Gastrocnemius medialis (tissue), 4 donors: ENCODE results near the gene ZNF646. TPM values are rescaled to one million over a fixed set of nuclear protein-coding genes. Genes with fewer than 3 reads are reported as not detected.

Experiments used
- ATAC-seq, 2 donors: fragments of 150-250 bp; one replicate each; pipeline ENCODE4 v1.9.1; 2016
- DNase-seq, 2 donors: peaks; one replicate each; pipeline ENCODE4 v3.0.0-alpha.2; 2019
- H3K27ac ChIP-seq, 4 donors: fragments of 200-600 bp; sonication (generic); 1 replicate in 1 of 4; 2 replicates in 3 of 4; pipeline ENCODE4 v1.5.1; 2016 to 2018; ENCODE audit warnings: mild to moderate bottlenecking in 2 of 4, moderate library complexity in 1 of 4
- H3K27me3 ChIP-seq, 3 donors: fragments of 200-600 bp; sonication (generic) in 2 of 3; 1 replicate in 1 of 3; 2 replicates in 2 of 3; pipeline versions ENCODE4 v1.5.1 to v1.6.0; 2016 to 2019; ENCODE audit warnings: mild to moderate bottlenecking in 1 of 3, moderate library complexity in 1 of 3
- H3K36me3 ChIP-seq, 2 donors: fragments of 200-600 bp; sonication (generic) in 1 of 2; one replicate each; pipeline ENCODE4 v1.5.1; 2017 to 2018
- H3K4me1 ChIP-seq, 2 donors: fragments of 200-600 bp; sonication (generic) in 1 of 2; one replicate each; pipeline ENCODE4 v1.5.1; 2016 to 2017; ENCODE audit warnings: mild to moderate bottlenecking in 2 of 2
- H3K4me3 ChIP-seq, 4 donors: fragments of 200-600 bp; sonication (generic) in 3 of 4; 1 replicate in 1 of 4; 2 replicates in 3 of 4; pipeline ENCODE4 v1.5.1; 2016 to 2019; ENCODE audit warnings: mild to moderate bottlenecking in 2 of 4
- H3K9me3 ChIP-seq, 3 donors: fragments of 200-600 bp; sonication (generic) in 2 of 3; 1 replicate in 1 of 3; 2 replicates in 2 of 3; pipeline ENCODE4 v1.5.1; 2016 to 2019
- CTCF ChIP-seq, 5 experiments: fragments of 450-650 bp in 3 of 5; fragments of 200-600 bp in 2 of 5; sonication (generic) in 2 of 5; IDR thresholded peaks in 4 of 5; conservative IDR thresholded peaks in 1 of 5; 1 replicate in 4 of 5; 2 replicates in 1 of 5; pipeline ENCODE4 v1.5.1; 2016 to 2019; ENCODE audit warnings: antibody characterized with exemption in 5 of 5, mild to moderate bottlenecking in 3 of 5, moderate library complexity in 3 of 5
- POLR2A ChIP-seq, 2 donors: fragments of 450-650 bp; IDR thresholded peaks; one replicate each; pipeline ENCODE4 v1.6.1; 2017; ENCODE audit warnings: antibody characterized with exemption in 2 of 2, mild to moderate bottlenecking in 2 of 2, moderate library complexity in 2 of 2
- in situ Hi-C, 4 donors: fragments of 200-750 bp; cut with MboI; loops; one replicate each; pipeline versions ENCODE4 v1.15.0 to v1.8.0; 2017; ENCODE audit warnings: low sequenced_read_pairs in 4 of 4
- intact Hi-C: fragments of 100-400 bp; cut with DNase I; formaldehyde crosslinking; loops from one replicate; pipeline ENCODE4 v1.15.1; 2023; ENCODE audit warnings: low total_unique reads
- total RNA-seq, 4 donors: library from RNA; depleted of rRNA; stranded (reverse); fragments of >200 nt; gene quantifications; one replicate each; pipeline versions ENCODE4 v1.1.0 to v1.2.3, GENCODE V29; 2016

Gene ZNF646
- total RNA-seq, 4 donors from 2014 or later, result 11.7 to 33.2 (median 21.5) TPM

GRCh38 chr16:31038993-31039392 lies 35.2 kb upstream of the ZNF646 start:
- H3K4me3 ChIP-seq, result no peak overlapping the region
- ATAC-seq, result no peak
- TF ChIP-seq CTCF (IDR thresholded peaks at IDR 0.05 in 4 of 5, conservative IDR thresholded peaks at IDR 0.05 in 1 of 5) (no peak), POLR2A (IDR thresholded peaks at IDR 0.05) (no peak)
- no peak overlapping the region for H3K27ac ChIP-seq
- intact Hi-C loops (no loop called here), in situ Hi-C loops (no loop called here)
- H3K4me1 ChIP-seq, result peaks cover 8 to 11% of the 10 kb centered on the region in 2 donors
- no peaks in the 10 kb centered on the region for H3K9me3 ChIP-seq
- peaks cover 0 to 87% of the 10 kb centered on the region in 2 donors for H3K36me3 ChIP-seq
- no peak for DNase-seq
- no peaks in the 10 kb centered on the region for H3K27me3 ChIP-seq

DNA sequence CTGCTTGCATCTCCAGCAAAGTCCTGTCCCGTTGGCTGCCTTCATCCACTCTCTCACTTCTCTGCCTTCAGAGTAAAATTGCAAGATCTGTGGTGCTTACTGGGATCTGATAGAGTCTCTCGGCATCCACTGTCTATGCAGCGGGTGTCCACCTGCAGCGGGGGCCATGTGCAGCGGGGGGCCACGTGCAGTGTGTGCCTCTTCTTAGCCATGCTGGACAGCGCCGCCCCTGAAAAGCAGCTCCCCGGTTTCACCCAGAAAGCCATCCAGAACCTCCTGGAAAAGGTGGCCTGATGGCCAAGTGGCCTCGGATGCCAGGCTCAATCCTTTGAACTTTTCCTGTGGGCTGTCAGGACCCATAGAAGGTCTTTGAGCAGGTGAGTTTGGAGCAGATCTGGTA lies 31.4 kb upstream of the ZNF646 start:
- in situ Hi-C loops (no loop called here), intact Hi-C loops (no loop called here)
- DNase-seq, result no peak
- Histone ChIP-seq H3K36me3 (peaks cover 0 to 55% of the 10 kb centered on the region in 2 donors), H3K9me3 (no peaks in the 10 kb centered on the region), H3K27ac (no peak overlapping the region), H3K4me1 (no peaks in the 10 kb centered on the region), H3K27me3 (no peaks in the 10 kb centered on the region), H3K4me3 (no peak overlapping the region)
- no peak for ATAC-seq
- TF ChIP-seq CTCF (IDR thresholded peaks at IDR 0.05 in 4 of 5, conservative IDR thresholded peaks at IDR 0.05 in 1 of 5) (no peak), POLR2A (IDR thresholded peaks at IDR 0.05) (no peak)

- no peak overlapping the region for H3K4me3 ChIP-seq
- H3K4me1 ChIP-seq, result no peaks in the 10 kb centered on the region
- in situ Hi-C loops (no loop called here), intact Hi-C loops (no loop called here)
- TF ChIP-seq CTCF (IDR thresholded peaks at IDR 0.05 in 4 of 5, conservative IDR thresholded peaks at IDR 0.05 in 1 of 5) (no peak), POLR2A (IDR thresholded peaks at IDR 0.05) (no peak)
- H3K27me3 ChIP-seq, result no peaks in the 10 kb centered on the region
- H3K9me3 ChIP-seq, result no peaks in the 10 kb centered on the region
- ATAC-seq (no peak), DNase-seq (no peak)
- peaks cover 0 to 50% of the 10 kb centered on the region in 2 donors for H3K36me3 ChIP-seq
- H3K27ac ChIP-seq, result no peak overlapping the region
Observed at GRCh38 chr16:31043352-31043751, 30.9 kb upstream of the ZNF646 start.

GRCh38 chr16:31043898-31044481 lies 30.2 kb upstream of the ZNF646 start:
- TF ChIP-seq POLR2A (IDR thresholded peaks at IDR 0.05), result no peak
- no peak for TF ChIP-seq CTCF (IDR thresholded peaks at IDR 0.05 in 4 of 5, conservative IDR thresholded peaks at IDR 0.05 in 1 of 5)
- intact Hi-C loops, result no loop called here
- ATAC-seq, result no peak
- DNase-seq, result no peak
- H3K27me3 ChIP-seq, result no peaks in the 10 kb centered on the region
- no peaks in the 10 kb centered on the region for H3K9me3 ChIP-seq
- no peak overlapping the region for H3K4me3 ChIP-seq
- in situ Hi-C loops, result no loop called here
- no peaks in the 10 kb centered on the region for H3K4me1 ChIP-seq
- H3K36me3 ChIP-seq, result peaks cover 0 to 43% of the 10 kb centered on the region in 2 donors
- H3K27ac ChIP-seq, result no peak overlapping the region
